Body of pancreas (tissue), 4 donors: ENCODE results near the gene MIA. TPM values are rescaled to one million over a fixed set of nuclear protein-coding genes. Genes with fewer than 3 reads are reported as not detected.
A peak's percentile ranks its signal among the peaks of the same experiment; 100 is the strongest.
"Not testable (repeated sequence)": the region's sequence is repeated elsewhere in the genome, so short reads cannot be mapped to it uniquely, and the experiment has no call there.

ENCODE experiments used
- ATAC-seq: fragments of 150-250 bp; one replicate; pipeline ENCODE4 v1.9.1; 2016
- DNase-seq, 4 donors: peaks; one replicate each; pipeline ENCODE4 v3.0.0-alpha.2; 2019
- H3K27ac ChIP-seq, 4 donors: fragments of 200-600 bp; sonication (generic); 1 replicate in 3 of 4; 2 replicates in 1 of 4; pipeline versions ENCODE4 v1.5.1 to v1.6.1; 2016 to 2019; ENCODE audit warnings: mild to moderate bottlenecking in 1 of 4, mixed read lengths in 1 of 4, moderate library complexity in 1 of 4
- H3K27me3 ChIP-seq, 2 donors: fragments of 200-600 bp; sonication (generic); one replicate each; pipeline ENCODE4 v1.6.0; 2016; ENCODE audit warnings: mild to moderate bottlenecking in 1 of 2
- H3K36me3 ChIP-seq, 2 donors: fragments of 200-600 bp; sonication (generic); replicated peaks in 1 of 2; 2 replicates each; pipeline ENCODE4 v1.5.1; 2016; ENCODE audit warnings: low read depth in 2 of 2; ENCODE audit not compliant: insufficient read depth in 1 of 2
- H3K4me1 ChIP-seq: fragments of 200-600 bp; sonication (generic); one replicate; pipeline ENCODE4 v1.6.0; 2016
- H3K4me3 ChIP-seq, 2 donors: fragments of 200-600 bp; sonication (generic); 1 replicate in 1 of 2; 2 replicates in 1 of 2; pipeline ENCODE4 v1.5.1; 2016 to 2019
- H3K9me3 ChIP-seq, 3 donors: fragments of 200-600 bp; sonication (generic); 1 replicate in 2 of 3; 2 replicates in 1 of 3; pipeline ENCODE4 v1.5.1; 2016
- POLR2A ChIP-seq, 3 donors: fragments of 450-650 bp; IDR thresholded peaks; one replicate each; pipeline ENCODE4 v1.6.1; 2016; ENCODE audit warnings: antibody characterized with exemption in 3 of 3, mild to moderate bottlenecking in 2 of 3
- WGBS, 2 donors: methylation state at CpG; one replicate each; pipeline ENCODE4 v1.1.5; 2017; 5-methylcytosine and 5-hydroxymethylcytosine counted together
- intact Hi-C: fragments of 100-400 bp; cut with DNase I; formaldehyde crosslinking; loops from one replicate; pipeline ENCODE4 v1.15.1; 2023
- total RNA-seq, 2 donors: library from RNA; depleted of rRNA; stranded (reverse); fragments of >200 nt; gene quantifications; one replicate each; pipeline ENCODE4 v1.1.0, GENCODE V29; 2016
- TF ChIP-seq, protein P1 (sequence below), 7 experiments: fragments of 450-650 bp in 4 of 7; fragments of 200-600 bp in 3 of 7; sonication (generic) in 3 of 7; IDR thresholded peaks; one replicate each; pipeline ENCODE4 v1.5.1; 2016 to 2019; ENCODE audit warnings: antibody characterized with exemption in 7 of 7

Gene MIA
- total RNA-seq, 2 donors from 2014 or later = 5.9 TPM; not detected in 1

- Histone ChIP-seq H3K4me3 (no peak overlapping the region), H3K27ac (peak overlapping the region in 1 of 4 donors; percentile 76)
These were observed 34.2 kb downstream of the MIA start for GRCh38 chr19:40809358-40810086.

GRCh38 chr19:40810160-40810559 lies 34.8 kb downstream of the MIA start:
- intact Hi-C loops = no loop called here
- ATAC-seq (no peak), DNase-seq (no peak)
- Histone ChIP-seq H3K4me1 (peaks cover 49% of the 10 kb centered on the region), H3K9me3 (no peaks in the 10 kb centered on the region), H3K27me3 (no peaks in the 10 kb centered on the region), H3K36me3 (no peaks in the 10 kb centered on the region), H3K4me3 (no peak overlapping the region), H3K27ac (peak overlapping the region in 2 of 4 donors; percentile 57 to 76)
- 64 to 76% methylated on average over 5 to 11 of the region's 14 CpGs for WGBS, 2 donors
- TF ChIP-seq, protein P1, sequence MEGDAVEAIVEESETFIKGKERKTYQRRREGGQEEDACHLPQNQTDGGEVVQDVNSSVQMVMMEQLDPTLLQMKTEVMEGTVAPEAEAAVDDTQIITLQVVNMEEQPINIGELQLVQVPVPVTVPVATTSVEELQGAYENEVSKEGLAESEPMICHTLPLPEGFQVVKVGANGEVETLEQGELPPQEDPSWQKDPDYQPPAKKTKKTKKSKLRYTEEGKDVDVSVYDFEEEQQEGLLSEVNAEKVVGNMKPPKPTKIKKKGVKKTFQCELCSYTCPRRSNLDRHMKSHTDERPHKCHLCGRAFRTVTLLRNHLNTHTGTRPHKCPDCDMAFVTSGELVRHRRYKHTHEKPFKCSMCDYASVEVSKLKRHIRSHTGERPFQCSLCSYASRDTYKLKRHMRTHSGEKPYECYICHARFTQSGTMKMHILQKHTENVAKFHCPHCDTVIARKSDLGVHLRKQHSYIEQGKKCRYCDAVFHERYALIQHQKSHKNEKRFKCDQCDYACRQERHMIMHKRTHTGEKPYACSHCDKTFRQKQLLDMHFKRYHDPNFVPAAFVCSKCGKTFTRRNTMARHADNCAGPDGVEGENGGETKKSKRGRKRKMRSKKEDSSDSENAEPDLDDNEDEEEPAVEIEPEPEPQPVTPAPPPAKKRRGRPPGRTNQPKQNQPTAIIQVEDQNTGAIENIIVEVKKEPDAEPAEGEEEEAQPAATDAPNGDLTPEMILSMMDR (IDR thresholded peaks at IDR 0.05) = no peak
- no peak for TF ChIP-seq POLR2A (IDR thresholded peaks at IDR 0.05)

More at GRCh38 chr19:40809358-40810086, 34.2 kb downstream of the MIA start:
- no peak for TF ChIP-seq POLR2A (IDR thresholded peaks at IDR 0.05)
- TF ChIP-seq, protein P1 (IDR thresholded peaks at IDR 0.05) = no peak
- no peaks in the 10 kb centered on the region for H3K36me3 ChIP-seq
- no peaks in the 10 kb centered on the region for H3K27me3 ChIP-seq
- ATAC-seq (no peak), DNase-seq (no peak)
- peaks cover 56% of the 10 kb centered on the region for H3K4me1 ChIP-seq
- intact Hi-C loops = no loop called here
- no peaks in the 10 kb centered on the region for H3K9me3 ChIP-seq
- 93 to 97% methylated on average over 18 to 28 of the region's 39 CpGs for WGBS, 2 donors

DNA sequence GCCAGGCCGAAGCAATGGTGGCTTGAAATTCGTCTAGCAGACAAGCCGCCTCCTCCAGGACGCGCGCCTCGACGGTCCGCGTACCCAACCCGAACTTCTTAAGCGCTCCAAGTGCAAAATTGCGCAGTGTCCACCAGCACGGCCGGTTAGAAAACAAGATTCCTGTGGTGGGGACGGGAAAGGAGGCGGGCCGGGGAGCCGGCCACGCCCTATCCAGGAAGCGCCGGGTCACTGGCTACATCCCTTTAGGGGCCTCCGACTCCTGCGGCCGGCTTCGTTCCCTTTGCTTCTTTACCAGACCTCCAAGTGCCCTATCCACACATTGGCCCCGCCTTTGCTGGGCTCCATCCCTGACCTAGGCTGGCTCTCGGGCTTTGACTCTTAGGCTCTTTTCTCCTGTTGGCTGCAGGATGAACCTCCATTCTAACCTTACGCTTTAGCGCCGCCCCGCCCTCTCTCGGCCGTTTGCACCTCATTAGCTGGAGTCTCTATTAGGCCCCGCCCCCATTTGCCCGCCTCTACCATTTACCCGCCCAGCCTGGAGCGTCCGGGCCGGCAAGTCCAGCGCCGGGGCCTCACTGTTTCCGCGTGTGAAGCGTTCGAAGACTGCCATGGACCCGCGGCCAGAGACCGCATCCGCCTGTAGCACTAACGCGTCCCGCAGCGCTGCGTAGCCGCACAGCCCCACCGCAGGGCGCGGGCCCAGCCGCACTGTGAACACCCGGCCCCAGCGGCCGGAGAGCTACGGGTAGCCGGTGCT lies 35.5 kb downstream of the MIA start:
- H3K27me3 ChIP-seq, intact Hi-C loops, H3K36me3 ChIP-seq, H3K9me3 ChIP-seq, H3K4me3 ChIP-seq: not testable (repeated sequence)
- Histone ChIP-seq H3K4me1 (peaks cover 42% of the 10 kb centered on the region), H3K27ac (peak overlapping the region in 2 of 4 donors; percentile 57 to 76)
- 0 to 7% methylated on average over 10 to 40 of the region's 65 CpGs for WGBS, 2 donors
- ATAC-seq (peak; percentile 92), DNase-seq (peak; percentile 73 to 81 (median 76))
- TF ChIP-seq, protein P1 (IDR thresholded peaks at IDR 0.05) = peak in 3 of 7 experiments; percentile 10 to 30 (median 19)
- peak in 1 of 3 donors; percentile 16 for TF ChIP-seq POLR2A (IDR thresholded peaks at IDR 0.05)

- H3K9me3 ChIP-seq = no peaks in the 10 kb centered on the region
- TF ChIP-seq, protein P1 (IDR thresholded peaks at IDR 0.05) = no peak
- TF ChIP-seq POLR2A (IDR thresholded peaks at IDR 0.05) = no peak
- H3K4me3 ChIP-seq = no peak overlapping the region
- H3K27ac ChIP-seq = peak overlapping the region in 2 of 4 donors; percentile 57 to 76
- 53 to 60% methylated on average over 19 to 35 of the region's 35 CpGs for WGBS, 2 donors
- ATAC-seq (no peak), DNase-seq (no peak)
- intact Hi-C loops = no loop called here
- H3K36me3 ChIP-seq = no peaks in the 10 kb centered on the region
- H3K4me1 ChIP-seq = peaks cover 34% of the 10 kb centered on the region
- H3K27me3 ChIP-seq = no peaks in the 10 kb centered on the region
These were observed 36.4 kb downstream of the MIA start for GRCh38 chr19:40811478-40812341.

- H3K9me3 ChIP-seq, H3K4me3 ChIP-seq, DNase-seq, H3K27me3 ChIP-seq, H3K27ac ChIP-seq, H3K36me3 ChIP-seq, intact Hi-C loops, ATAC-seq: not testable (repeated sequence)
- WGBS, 2 donors = 89 to 93% methylated on average over 7 of the region's 7 CpGs
- H3K4me1 ChIP-seq = peaks cover 28% of the 10 kb centered on the region
These were observed 37.2 kb downstream of the MIA start for GRCh38 chr19:40812571-40812970.
